NCI-H82 (cell line): Measurements from ENCODE around the gene PLOD2.

Experiments used
- DNase-seq: peaks from one replicate; lab custom pipeline; 2025; lab: John Stamatoyannopoulos, UW

Gene PLOD2

DNA sequence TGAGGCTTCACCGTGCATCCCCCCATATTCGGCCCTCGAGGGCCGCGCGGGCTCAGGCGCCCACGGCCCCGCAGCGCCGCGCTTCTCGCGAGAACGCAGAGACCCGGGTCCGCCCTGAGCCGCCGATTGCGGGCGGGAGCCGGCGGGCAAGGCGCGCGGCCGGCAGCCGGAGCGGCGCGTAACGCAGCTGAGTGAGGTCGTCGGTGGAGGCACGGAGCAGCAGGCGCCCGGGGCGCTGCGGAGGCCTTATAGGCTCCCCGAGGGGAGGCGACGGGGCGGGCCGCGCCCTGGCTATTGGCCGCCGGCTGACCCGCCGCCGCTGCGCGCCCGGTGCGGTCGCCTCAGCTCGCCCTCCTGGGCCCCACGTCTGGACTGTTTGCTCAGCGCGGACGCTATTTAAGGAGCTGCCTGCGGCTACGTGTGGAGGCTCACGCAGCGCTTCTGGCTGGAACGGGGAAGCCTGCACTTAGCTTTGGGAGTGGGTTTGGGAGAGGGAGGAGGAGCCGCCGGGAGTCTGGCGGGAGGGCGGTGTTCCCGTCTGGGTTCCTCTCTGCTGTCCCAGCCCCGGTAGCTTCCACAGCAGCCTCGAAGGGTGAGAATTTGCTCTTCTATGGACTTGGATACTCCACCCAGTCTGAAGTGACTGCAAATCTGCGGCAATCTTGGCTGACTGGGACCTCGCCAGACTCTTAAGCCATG is at the start of gene PLOD2:
Gene PLOD2 (minus strand): TSS at position 221 of the 699 bp plus-strand sequence. CDS start 195 bp downstream, at position 26.
- DNase-seq: peak; percentile 87

DNA sequence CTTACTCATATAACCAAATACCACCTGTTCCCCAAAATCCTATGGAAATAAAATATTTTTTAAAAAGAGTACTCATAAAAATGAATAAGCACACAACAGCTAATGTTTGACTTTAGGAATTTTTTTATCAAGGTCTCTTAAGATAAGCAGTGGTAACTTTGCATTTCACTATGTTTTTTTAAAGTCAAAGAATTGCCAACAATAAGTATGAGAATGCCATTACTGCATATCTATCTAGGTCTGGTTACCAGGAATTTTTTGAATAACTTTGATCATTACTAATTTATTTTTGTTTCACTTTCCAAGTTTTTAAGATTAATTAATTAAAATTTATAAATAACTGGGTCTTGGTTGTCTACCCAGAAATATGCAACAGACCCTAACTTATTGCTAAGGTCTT is 48.4 kb upstream of the PLOD2 start:
- no peak for DNase-seq

DNA sequence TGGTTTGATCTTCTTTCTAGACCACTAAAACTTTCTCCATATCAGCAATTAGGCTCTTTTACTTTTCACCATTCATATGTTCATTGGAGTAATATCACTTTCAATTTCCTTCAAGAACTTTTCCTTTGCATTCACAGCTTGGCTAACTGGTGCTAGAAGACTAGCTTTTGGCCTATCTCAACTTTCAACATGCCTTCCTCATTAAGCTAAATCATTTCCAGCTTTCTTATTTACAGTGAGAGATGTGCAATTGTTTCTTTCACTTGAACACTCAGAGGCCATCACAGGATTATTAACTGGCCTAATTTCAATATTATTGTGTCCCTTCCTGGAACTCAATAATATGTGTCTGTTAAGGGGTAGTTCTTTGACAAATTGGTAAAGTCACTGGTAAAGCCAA is 42.8 kb upstream of the PLOD2 start:
- no peak for DNase-seq

DNA sequence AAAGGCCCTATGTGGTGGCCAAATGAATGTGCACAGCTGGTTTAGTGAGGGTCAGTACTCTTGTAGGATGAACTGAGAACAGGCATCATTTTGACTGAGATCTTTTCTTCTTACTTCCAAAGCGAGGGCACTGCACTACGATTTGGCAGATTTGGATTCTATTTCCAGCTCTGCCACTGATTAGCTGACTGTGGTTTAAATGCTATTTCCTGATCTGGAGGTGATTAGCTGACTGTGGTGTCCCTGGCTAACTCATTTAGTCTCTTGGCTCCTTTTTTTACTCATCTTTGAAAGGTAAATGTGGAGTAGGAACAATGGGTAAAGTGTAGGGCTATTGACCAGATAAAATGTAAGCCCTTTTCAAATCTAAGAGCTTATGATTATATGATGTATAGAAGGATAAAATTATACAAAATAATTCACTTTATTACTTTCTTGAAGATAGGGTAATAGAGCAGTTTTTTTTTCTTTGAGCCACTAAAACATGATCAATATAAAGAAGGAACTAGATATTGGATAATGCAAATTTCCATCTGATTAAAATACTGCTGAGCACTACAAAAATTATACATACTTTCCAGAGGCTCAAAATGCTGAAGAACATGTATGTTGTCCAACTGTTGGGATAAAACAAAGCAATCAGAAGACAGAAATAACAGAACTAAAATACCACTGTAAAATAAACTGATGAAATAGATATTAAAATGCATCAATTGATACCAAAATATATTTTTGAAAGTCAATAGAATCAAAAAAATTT is 39.7 kb upstream of the PLOD2 start:
- DNase-seq: no peak

DNA sequence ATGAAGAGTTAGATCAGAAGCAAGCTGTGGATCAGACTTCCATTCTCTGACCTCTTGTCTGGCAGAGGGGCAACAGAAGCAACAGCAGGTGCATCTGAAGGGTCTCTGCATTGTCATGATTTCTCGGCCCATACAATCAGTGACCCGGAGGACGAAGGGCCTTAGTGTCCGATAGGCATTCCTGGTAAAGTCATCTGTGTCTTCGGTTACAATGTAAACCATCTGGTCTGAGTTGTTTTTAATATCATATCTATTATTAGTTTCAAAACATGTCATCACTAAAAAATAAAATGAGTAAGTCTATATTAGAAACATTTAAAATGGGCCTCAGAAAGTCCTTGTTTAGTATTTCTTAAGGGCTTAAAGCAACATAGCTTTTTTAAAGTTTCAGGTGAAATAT is 38.8 kb upstream of the PLOD2 start:
- no peak for DNase-seq

DNA sequence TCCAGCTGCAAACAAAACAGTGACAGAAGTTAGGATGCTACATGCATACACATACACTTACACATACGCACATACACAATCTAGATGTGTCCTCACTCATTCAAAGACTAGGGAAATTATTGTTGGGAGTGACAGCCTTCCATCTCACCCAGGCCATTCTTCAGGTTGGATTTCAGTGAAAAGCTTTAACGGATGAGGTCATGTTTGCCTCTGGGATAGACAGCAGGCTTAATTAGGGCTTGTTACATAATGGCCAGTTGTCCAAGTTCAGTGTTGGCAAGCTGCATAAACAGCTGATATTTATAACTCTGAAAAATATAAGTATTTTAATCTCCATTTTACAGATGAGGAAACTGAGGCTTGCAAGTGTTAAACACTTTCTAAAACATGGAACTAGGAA is 35.8 kb upstream of the PLOD2 start:
- DNase-seq: no peak

DNA sequence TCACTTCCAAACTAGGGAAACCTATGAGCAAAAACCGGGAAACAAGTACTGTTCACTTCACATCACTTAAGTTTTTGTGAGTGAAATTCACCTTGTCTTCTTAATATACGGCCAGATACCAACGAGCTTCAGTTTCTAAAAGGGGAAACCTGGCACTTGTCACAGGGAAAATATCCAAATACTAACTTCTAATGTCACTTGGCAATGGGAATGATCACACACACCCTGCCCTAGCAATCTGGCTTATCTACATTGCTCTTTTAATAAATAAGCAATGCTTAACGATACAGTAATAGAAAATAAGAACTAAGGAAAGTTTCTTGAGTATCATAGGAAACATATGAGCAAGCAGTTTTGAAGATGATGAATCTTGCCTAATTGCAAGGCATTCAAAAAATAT is 34.6 kb upstream of the PLOD2 start:
- DNase-seq: no peak

DNA sequence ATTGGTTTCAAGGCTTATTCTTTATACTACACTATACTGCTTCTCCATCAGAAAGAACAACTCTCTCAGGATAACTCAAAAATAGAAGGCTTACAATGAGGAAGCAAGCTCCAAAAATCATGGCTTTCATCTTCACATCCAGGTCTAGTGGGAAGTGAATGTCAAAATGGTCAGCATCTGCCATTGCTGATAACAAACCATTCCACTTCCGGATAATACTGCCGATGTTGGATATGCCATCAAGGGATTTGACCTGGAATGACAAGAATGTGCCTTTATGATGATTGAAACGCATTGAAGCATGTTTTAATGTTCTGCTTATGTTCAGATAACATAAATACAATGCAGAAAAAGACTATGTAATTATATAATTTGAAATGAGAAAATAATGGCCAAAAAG is 34.0 kb upstream of the PLOD2 start:
- no peak for DNase-seq

DNA sequence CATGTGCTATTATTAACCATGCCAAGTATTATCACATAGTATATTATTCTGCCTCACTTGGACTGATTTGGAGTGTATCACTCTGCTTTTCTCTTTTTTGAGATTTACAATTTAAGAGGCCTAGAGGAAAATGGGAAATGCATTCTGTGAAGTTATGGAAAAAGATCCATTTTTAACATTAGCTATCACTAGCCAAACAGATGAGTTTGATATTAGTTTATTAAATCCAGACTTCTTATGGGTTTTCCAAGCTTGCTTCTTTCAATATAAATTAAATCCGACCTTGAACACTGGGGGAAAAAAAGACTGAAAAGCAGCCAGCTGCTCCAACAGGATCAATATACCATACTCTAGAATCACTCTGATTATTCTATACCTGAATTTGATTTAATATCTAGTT is 30.1 kb upstream of the PLOD2 start:
- DNase-seq: no peak

DNA sequence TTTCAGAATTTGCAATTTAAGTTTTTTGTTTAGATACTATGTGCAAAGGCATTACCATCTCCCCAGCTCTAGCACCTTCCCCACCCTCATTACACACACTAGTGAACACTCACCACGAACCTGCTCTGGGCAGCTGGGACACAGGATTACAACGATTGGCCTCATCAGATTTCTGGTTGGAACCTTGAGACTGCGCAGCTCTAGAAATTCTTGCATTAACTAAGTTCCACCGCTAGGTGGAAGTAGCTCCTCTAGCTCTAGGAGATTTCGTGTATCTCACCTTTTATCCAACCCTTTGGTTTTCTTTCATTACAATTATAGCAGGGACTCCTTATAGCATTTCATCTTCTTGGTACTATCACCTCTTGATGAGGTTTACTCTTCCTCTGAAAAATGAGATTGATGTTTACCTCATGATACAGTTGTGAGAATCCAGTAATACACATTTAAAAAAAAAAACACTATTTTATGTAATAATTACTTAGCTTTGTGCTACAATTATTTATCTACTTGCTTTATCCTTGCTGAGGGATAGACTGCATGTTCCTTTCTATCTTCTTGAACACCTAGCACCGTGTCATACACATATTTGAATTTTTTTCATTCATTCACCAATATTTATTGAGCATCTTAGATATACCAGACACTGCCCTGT is 28.7 kb upstream of the PLOD2 start:
- peak; percentile 91 for DNase-seq

DNA sequence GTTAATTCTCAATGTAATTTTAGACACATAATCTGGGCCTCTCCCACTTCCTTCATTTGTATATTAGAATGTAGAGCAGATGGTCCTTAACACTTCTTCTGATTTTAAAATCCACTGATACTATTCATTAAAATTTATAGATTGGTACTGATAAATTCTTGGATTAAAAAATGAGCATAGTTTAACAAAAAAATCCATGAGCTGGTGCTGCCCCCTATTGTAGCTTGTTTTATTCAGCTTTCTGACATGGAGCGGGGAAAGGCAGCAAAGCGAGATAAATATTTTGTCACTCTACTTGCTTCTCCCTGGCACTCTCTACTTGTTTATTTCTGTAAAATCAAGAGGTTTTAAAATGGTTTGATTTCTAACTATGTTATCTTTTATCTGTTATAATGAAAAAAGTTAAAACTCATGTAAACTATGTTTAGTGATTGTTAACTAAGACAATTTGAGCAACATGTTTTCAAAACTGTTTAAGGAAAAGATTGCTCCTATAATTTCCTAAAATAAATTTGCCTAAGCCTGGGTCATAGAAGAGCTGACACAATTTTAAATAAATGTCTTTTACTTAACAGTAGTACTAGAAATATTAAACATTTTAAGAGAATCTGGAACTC is 26.5 kb upstream of the PLOD2 start:
- DNase-seq: peak; percentile 56

DNA sequence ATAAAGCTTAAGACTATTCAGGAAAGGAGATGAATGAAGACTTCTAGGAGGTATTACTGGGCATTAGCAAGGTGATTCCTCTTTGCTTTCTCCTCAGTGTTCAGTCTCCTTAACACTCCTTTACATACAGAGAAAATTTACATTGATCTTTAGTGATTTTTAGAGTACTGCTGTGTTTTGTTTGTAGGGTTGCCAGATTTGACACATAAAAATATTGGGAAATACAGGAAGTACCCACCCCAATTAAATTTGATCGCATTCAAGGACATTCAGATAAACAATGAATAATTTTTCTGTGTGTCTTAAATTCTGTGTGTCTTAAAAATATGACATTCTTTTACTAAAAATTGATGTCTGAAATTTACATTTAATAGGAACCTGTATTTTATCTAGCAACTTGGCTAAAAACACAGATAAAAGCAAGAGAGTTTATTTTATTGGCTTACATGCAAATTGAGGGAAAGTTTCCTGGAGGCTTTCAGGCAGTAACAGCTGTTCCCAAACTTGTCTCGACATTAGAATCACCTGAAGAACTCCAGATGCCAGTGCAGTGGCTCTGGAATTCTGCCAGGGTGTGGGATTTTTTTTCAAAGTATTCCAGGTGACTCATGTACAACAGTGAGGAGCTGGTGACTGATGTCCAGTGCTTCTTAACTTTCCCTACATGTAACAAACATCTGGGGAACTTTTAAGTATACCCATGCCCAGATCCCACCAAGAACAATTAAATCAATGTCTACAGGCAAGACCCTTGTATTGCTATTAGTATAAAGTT is 23.4 kb upstream of the PLOD2 start:
- DNase-seq: peak; percentile 24

DNA sequence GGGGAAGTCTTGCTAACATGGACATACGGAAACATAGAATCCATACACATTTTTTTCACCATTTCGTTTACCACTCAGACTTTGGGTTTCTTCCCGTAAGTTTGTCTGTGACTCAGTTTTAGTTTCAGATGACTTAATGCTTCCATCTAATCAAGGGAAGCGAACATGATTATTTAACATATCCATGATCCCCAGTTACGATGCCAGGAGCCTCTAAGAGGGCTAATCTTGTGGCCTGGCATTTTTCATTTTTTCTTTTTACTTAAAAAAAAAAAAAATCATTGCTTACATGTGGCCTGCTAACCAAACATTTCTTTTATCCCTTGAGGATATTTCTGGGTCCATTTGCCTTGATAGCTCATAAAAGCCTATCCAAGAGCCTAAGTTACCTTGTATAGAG is 20.2 kb upstream of the PLOD2 start:
- no peak for DNase-seq

DNA sequence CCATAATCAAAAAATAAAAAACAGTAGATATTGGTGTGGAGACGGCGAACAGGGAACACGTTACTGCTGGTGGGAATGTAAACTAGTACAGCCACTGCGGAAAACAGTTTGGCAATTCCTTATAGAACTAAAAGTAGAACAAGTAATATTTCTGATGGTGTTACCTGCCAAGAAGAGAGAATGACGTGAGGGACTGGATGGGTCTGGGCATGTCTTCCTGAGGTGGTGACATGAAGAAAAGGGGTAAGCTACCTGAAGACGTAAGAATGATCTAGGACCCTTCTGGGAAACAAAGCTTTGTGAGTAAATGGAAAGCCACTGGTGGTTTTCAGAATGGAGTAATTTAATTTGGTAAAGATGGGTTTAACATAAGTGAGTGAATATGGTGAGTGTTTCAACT is 19.4 kb upstream of the PLOD2 start:
- DNase-seq: no peak

DNA sequence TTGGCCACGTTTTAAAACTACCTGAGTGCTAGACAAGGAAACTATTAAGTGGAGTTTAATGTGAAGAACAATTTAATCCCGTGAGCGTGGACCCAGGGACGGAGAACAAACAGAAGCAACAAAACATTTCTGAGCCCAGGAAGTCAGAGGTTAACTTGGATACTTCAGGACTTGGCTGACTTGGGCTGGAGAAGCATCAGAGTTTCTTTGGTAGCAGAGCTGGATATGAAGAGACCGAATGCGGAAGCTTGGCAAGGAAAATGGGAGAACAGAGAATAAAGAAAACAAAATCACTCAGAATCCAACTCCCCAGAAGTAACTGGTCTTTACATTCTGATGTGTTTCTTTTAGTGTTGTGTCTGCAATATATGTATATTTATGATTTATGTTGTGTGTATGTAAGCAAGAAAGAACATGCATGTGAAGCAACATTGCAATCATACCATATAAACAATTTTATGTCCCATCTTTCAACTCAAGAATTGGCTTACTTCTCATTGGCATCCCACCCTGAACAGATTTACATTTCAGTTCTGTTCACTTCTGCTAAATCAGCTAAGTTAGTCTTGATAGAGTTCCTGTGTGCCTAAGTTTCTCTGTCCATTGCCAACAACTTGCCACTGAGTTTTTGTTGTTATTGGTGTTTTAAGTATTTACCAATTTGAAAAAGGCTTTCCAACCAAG is 17.2 kb upstream of the PLOD2 start:
- no peak for DNase-seq

DNA sequence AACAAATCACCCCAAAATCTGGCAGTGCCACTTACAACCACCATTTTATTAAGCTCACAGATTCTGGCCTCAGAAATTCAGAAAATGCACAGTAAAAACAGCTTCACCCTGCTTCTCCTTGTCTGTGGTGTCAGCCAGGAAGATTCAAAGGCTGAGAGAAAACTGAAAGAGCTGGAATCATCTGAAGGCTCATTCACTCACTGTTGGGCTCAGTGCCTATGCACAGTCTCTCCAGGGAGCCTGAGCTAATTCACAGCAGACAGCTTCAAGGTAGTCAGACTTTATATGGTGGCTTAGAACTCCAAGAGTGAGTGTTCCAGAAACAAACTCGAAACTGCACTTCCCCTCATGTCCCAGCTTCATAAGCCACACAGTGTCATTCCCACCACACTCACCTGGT is 16.5 kb upstream of the PLOD2 start:
- no peak for DNase-seq

DNA sequence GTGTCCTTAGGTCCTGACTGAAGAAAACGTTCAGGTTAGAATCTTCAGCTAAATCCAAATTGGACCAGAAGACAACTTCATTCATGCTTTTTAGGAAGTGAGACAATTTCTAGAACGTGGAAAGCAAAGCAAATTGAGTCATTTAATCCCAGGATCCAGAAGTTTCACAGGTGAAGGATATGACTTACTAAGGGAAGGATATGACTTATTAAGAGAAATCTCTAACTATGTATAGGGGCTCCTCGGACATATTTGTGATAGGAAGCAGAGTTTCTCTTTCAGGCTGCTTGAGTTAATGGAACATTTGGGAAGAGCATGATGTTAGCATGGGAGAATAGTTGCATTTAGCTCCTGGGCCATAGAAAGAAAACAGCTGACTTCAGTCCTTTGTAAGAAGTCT is 16.1 kb upstream of the PLOD2 start:
- DNase-seq: no peak

DNA sequence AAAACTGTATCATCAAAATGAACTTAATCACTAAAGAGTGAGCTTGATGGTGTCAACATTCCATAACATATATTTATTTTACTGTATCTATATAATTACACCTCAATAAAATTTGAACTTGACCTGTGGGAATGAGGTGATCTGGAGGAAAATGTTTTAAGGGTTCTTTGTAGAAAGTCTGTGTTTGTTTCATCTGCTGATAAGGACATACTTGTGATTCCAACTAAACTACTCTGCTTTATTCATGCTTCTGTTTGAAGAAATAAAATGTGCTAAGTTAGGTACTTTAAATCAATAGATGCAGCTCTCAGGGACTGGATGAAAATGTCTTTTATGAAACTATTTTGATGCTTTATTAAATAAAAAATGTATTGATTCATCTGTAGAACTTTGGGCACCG is 11.6 kb upstream of the PLOD2 start:
- no peak for DNase-seq

DNA sequence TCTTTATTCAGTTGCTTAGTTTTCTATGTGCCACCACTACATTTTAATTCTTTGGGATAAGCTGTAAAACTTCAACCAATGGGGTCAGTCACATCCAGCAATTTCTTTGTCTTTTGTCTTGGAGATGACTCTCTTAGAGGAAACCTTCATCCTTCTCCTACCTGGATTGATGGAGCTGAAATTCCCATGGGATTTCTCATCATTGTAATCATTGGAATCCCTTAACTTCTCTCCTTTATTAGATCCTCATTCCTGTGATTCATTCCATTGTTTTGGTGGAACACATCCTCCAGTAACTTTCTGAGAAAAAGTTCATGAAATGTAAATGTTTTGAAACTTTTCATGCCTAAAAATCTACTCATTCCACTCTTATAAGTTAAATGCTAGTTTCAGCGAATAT is 9.6 kb upstream of the PLOD2 start:
- DNase-seq: no peak

DNA sequence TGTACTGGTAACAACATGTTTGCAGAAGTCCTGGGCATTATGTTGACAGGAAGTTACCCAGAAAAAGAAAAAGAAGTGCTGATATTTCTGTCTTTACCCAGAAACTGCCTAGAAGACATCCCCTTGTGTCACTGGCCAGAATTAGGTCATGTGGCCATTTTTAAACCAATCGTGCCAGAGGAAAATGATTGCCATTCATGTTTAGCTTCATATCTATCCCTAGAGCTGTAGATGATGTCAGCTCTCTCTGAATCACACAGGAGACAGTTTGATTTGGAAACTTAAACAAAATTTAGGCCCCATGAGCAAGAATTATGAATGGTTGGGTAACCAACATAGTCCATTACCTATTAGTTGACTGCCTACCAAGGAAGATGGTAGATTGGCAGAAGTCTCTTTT is 8.9 kb upstream of the PLOD2 start:
- DNase-seq: no peak

DNA sequence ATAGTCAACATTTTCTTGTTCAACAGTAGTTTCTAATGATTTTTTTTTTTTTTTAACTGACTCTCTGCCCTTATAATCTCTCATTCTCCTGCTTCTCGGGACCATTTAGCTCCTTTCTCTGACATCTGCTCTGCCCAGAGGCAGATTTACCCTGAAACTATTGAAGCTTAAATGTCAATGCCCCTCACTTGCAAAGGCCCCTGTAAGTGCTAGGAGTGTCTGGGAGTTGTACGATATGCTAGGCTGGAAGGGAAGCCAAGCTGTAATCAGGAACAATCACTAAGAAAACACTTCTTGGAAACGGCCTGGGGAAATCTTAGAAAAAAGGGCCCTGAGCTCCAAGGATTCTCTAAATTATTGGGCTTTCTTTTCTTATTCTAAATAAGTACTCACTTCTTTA is 5.8 kb upstream of the PLOD2 start:
- DNase-seq: no peak
